ENCODE data around the gene CPNE1. TPM values are rescaled to one million over a fixed set of nuclear protein-coding genes. Genes with fewer than 3 reads are reported as not detected.

CPNE1 gene
- total and polyA plus RNA-seq, 2 of the 8 experiments (the other 6 are each of a cell fraction or from before 2014, with no cell fraction given) = 294 to 346 TPM

- Histone ChIP-seq H2BK120ac (replicated peaks; ENCODE audit: low read depth, low read length) (no peak overlapping the region), H2BK12ac (ENCODE audit: low read depth, low read length) (no peak overlapping the region), H3K23me2 (ENCODE audit: low read depth, low read length) (no peaks in the 10 kb centered on the region), H3K9ac (replicated peaks in 1 of 4; ENCODE audit: extremely low read depth in 1 of 4, low read depth in 3 of 4, low read length in 3 of 4) (no peak overlapping the region), H4K20me1 (replicated peaks in 1 of 2; ENCODE audit: control insufficient read depth in 1 of 2, insufficient read depth in 2 of 2, low read length in 2 of 2) (no peaks in the 10 kb centered on the region), H3K79me1 (ENCODE audit: low read depth, low read length) (no peaks in the 10 kb centered on the region), H2BK20ac (ENCODE audit: low read length) (no peak overlapping the region), H3K36me3 (ENCODE audit: control insufficient read depth in 2 of 4, insufficient read depth in 4 of 4, low read length in 3 of 4) (no peaks in the 10 kb centered on the region), H3K23ac (ENCODE audit: insufficient read length) (no peak overlapping the region), H3K4me3 (ENCODE audit: extremely low read depth in 1 of 4, insufficient read depth in 2 of 4, low read depth in 3 of 4, low read length in 4 of 4) (no peak overlapping the region), H3K9me3 (ENCODE audit: insufficient read depth in 2 of 2, low read depth in 1 of 2, low read length in 1 of 2) (0 out of 4 replicates have a peak, but pooled peaks cover 0 to under 1% of the 10 kb centered on the region in 2 experiments), H2BK5ac (ENCODE audit: low read depth, low read length) (no peak overlapping the region), H3K4ac (replicated peaks; ENCODE audit: insufficient read length, low read depth, low read length) (no peak overlapping the region), H2BK15ac (ENCODE audit: low read length) (no peak overlapping the region), H4K5ac (ENCODE audit: insufficient read length, low read depth, low read length) (no peak overlapping the region), H3K79me2 (ENCODE audit: control insufficient read depth in 1 of 2, insufficient read depth in 2 of 2, low read length in 2 of 2) (no peaks in the 10 kb centered on the region), H3K56ac (replicated peaks; ENCODE audit: insufficient read length, low read depth, low read length) (no peak overlapping the region), H3K14ac (ENCODE audit: insufficient read length) (no peak overlapping the region), H3K27me3 (replicated peaks in 1 of 4; ENCODE audit: control insufficient read depth in 3 of 4, extremely low read depth in 1 of 4, insufficient read depth in 3 of 4, low read length in 3 of 4) (no peaks in the 10 kb centered on the region), H3K4me2 (ENCODE audit: insufficient read depth in 1 of 2, low read depth in 2 of 2, low read length in 2 of 2) (no peak overlapping the region), H3K27ac (ENCODE audit: low read depth, low read length) (no peak overlapping the region), H2AK5ac (ENCODE audit: low read depth, low read length) (no peak overlapping the region), H3K18ac (ENCODE audit: extremely low read depth, low read length) (no peak overlapping the region), H4K8ac (ENCODE audit: extremely low read depth, insufficient read depth, low read length) (no peak overlapping the region), H3K4me1 (replicated peaks in 1 of 4; ENCODE audit: control insufficient read depth in 3 of 4, insufficient read depth in 4 of 4, low read length in 3 of 4) (no peaks in the 10 kb centered on the region), H2AFZ (ENCODE audit: low read length) (no peak overlapping the region), H4K91ac (replicated peaks; ENCODE audit: insufficient read length, low read length) (no peak overlapping the region)
- CTCF ChIA-PET (ENCODE audit: partially characterized antibody) = no interaction called here
- POLR2A ChIA-PET (ENCODE audit: partially characterized antibody) = interaction anchor here (1.0 to 1.7 kb wide), 3 partner anchors 17 to 60 kb away, joined by 3 to 6 read pairs (median 3); partner anchors contain the start of genes NFS1, RBM39 and ROMO1
- DNase-seq (ENCODE audit: low read depth in 1 of 2, low spot score in 2 of 2) (no peak), FAIRE-seq (no peak)
- 100% methylated on average over 1 of the region's 1 CpG for WGBS, 2 experiments (ENCODE audit: extremely low coverage in 1 of 2, insufficient coverage in 1 of 2, insufficient read length in 1 of 2, insufficient replicate concordance in 2 of 2, low coverage in 1 of 2, low lambda C conversion rate in 2 of 2, missing lambda C conversion rate in 1 of 2)
- TF ChIP-seq ATF3 (IDR thresholded peaks at IDR 0.05; ENCODE audit: insufficient read depth, low read depth, low read length) (no peak), TEAD4 (IDR thresholded peaks at IDR 0.05; ENCODE audit: low read depth, low read length) (no peak), SRF (IDR thresholded peaks at IDR 0.05; ENCODE audit: low read depth, low read length) (no peak), BRCA1 (IDR thresholded peaks at IDR 0.05; ENCODE audit: low read depth, low read length) (no peak), KDM1A (IDR thresholded peaks at IDR 0.05; ENCODE audit: borderline replicate concordance, low read length) (no peak)
These were observed 17.3 kb upstream of the CPNE1 start for GRCh38 chr20:35681960-35682359.
